Neural progenitor cell (in vitro differentiated cells): ENCODE measurements around the gene PRRC1. TPM values are rescaled to one million over a fixed set of nuclear protein-coding genes. Genes with fewer than 3 reads are reported as not detected.
A peak's percentile ranks its signal among the peaks of the same experiment; 100 is the strongest.

Experiments
- DNase-seq: peaks from one replicate; pipeline ENCODE4 v3.0.0-alpha.2; 2016; ENCODE audit warnings: low spot score
- H2AFZ ChIP-seq: fragments of 200-600 bp; sonication (generic); replicated peaks from 2 replicates; pipeline ENCODE4 v1.6.1; 2016; ENCODE audit warnings: antibody characterized with exemption
- H3F3A ChIP-seq: fragments of 200-600 bp; sonication (generic); 2 replicates; pipeline ENCODE4 v1.6.1; 2016; ENCODE audit warnings: antibody characterized with exemption, low read depth
- H3K27ac ChIP-seq: fragments of 200-600 bp; sonication (generic); 2 replicates; pipeline ENCODE4 v1.5.1; 2016; ENCODE audit warnings: mild to moderate bottlenecking
- H3K27me3 ChIP-seq: fragments of 200-600 bp; sonication (generic); 2 replicates; pipeline ENCODE4 v1.6.1; 2016; ENCODE audit warnings: mild to moderate bottlenecking, moderate library complexity
- H3K36me3 ChIP-seq: fragments of 200-600 bp; sonication (generic); 2 replicates; pipeline ENCODE4 v1.5.1; 2016
- H3K4me1 ChIP-seq: fragments of 200-600 bp; sonication (generic); 2 replicates; pipeline ENCODE4 v1.6.1; 2016; ENCODE audit warnings: mixed run types
- H3K4me2 ChIP-seq: fragments of 200-600 bp; sonication (generic); 2 replicates; pipeline ENCODE4 v1.6.1; 2016
- H3K4me3 ChIP-seq: fragments of 200-600 bp; sonication (generic); 2 replicates; pipeline ENCODE4 v1.5.1; 2016
- H3K79me2 ChIP-seq: fragments of 200-600 bp; sonication (generic); 2 replicates; pipeline ENCODE4 v1.6.1; 2016; ENCODE audit warnings: low read depth
- H3K9ac ChIP-seq: fragments of 200-600 bp; sonication (generic); 2 replicates; pipeline ENCODE4 v1.6.1; 2016
- H3K9me3 ChIP-seq: fragments of 200-600 bp; sonication (generic); 2 replicates; pipeline ENCODE4 v1.5.1; 2016; ENCODE audit warnings: low read depth
- H4K20me1 ChIP-seq: fragments of 200-600 bp; sonication (generic); 2 replicates; pipeline ENCODE4 v1.6.1; 2016; ENCODE audit warnings: low read depth
- H3K27ac Mint-ChIP-seq: 3 replicates; pipeline ENCODE4 v1.8.0; 2021; ENCODE audit warnings: mixed read lengths
- H3K27me3 Mint-ChIP-seq: 2 replicates; pipeline ENCODE4 v1.8.0; 2022; ENCODE audit warnings: low read depth, mild to moderate bottlenecking, inconsistent platforms, moderate library complexity, mixed read lengths; ENCODE audit not compliant: insufficient read depth
- H3K36me3 Mint-ChIP-seq: 3 replicates; pipeline ENCODE4 v1.8.0; 2021; ENCODE audit warnings: mixed read lengths
- H3K4me1 Mint-ChIP-seq: 3 replicates; pipeline ENCODE4 v1.8.0; 2021; ENCODE audit warnings: mixed read lengths
- H3K4me3 Mint-ChIP-seq: 3 replicates; pipeline ENCODE4 v1.8.0; 2021; ENCODE audit warnings: mild to moderate bottlenecking, moderate library complexity, mixed read lengths
- H3K9me3 Mint-ChIP-seq: 3 replicates; pipeline ENCODE4 v1.8.0; 2020; ENCODE audit warnings: mixed read lengths
- CTCF ChIP-seq: fragments of 200-600 bp; sonication (generic); IDR thresholded peaks from 2 replicates; pipeline ENCODE4 v1.5.1; 2017; ENCODE audit warnings: antibody characterized with exemption, mild to moderate bottlenecking
- EZH2 ChIP-seq: fragments of 200-600 bp; sonication (generic); IDR thresholded peaks from 2 replicates; pipeline ENCODE4 v1.6.1; 2017; ENCODE audit warnings: antibody characterized with exemption, mild to moderate bottlenecking, moderate library complexity
- EZH2phosphoT487 ChIP-seq: fragments of 200-600 bp; sonication (generic); IDR thresholded peaks from 2 replicates; pipeline ENCODE4 v1.6.1; 2017; ENCODE audit warnings: antibody characterized with exemption
- total RNA-seq: library from RNA; depleted of rRNA; stranded (reverse); fragments of >200 nt; gene quantifications from 2 replicates; pipeline ENCODE4 v1.2.3, GENCODE V29; 2015; ENCODE audit warnings: low replicate concordance

Gene PRRC1
- total RNA-seq, 1 donor from 2014 or later, result 58.9 TPM

- H3K4me2 ChIP-seq, result no peak overlapping the region
- peaks cover 23% of the 10 kb centered on the region for H4K20me1 ChIP-seq
- peaks cover 11% of the 10 kb centered on the region for H3K4me1 ChIP-seq
- peaks cover 23% of the 10 kb centered on the region for H3K79me2 ChIP-seq
- DNase-seq, result no peak
- H3K9ac ChIP-seq, result no peak overlapping the region
- H3K4me1 Mint-ChIP-seq, result peaks cover 19% of the 10 kb centered on the region
- no peak overlapping the region for H3K27ac ChIP-seq
- H3F3A ChIP-seq, result peaks cover 6% of the 10 kb centered on the region
- TF ChIP-seq EZH2phosphoT487 (no peak), CTCF (no peak), EZH2 (no peak)
- H3K4me3 ChIP-seq, result no peak overlapping the region
- H3K9me3 Mint-ChIP-seq, result no peaks in the 10 kb centered on the region
- H3K36me3 Mint-ChIP-seq, result peaks cover 3% of the 10 kb centered on the region
- H3K36me3 ChIP-seq, result no peaks in the 10 kb centered on the region
- no peak overlapping the region for H3K4me3 Mint-ChIP-seq
- no peaks in the 10 kb centered on the region for H3K27me3 ChIP-seq
- H3K27me3 Mint-ChIP-seq, result peaks cover 2% of the 10 kb centered on the region
- H2AFZ ChIP-seq, result no peak overlapping the region
- H3K27ac Mint-ChIP-seq, result no peak overlapping the region
- H3K9me3 ChIP-seq, result no peaks in the 10 kb centered on the region
These were observed 2.6 kb upstream of the PRRC1 start for GRCh38 chr5:127514816-127515215.

GRCh38 chr5:127515693-127516440 is 1.6 kb upstream of the PRRC1 start:
- TF ChIP-seq CTCF (no peak), EZH2 (no peak), EZH2phosphoT487 (no peak)
- Histone ChIP-seq H2AFZ (no peak overlapping the region), H3K9me3 (no peaks in the 10 kb centered on the region), H3K27me3 (no peaks in the 10 kb centered on the region), H3K9ac (no peak overlapping the region), H3K36me3 (no peaks in the 10 kb centered on the region), H4K20me1 (peaks cover 33% of the 10 kb centered on the region), H3K79me2 (peaks cover 33% of the 10 kb centered on the region), H3K4me1 (peaks cover 16% of the 10 kb centered on the region), H3K27ac (no peak overlapping the region), H3F3A (peaks cover 6% of the 10 kb centered on the region), H3K4me3 (no peak overlapping the region), H3K4me2 (no peak overlapping the region)
- Mint-ChIP-seq H3K4me3 (no peak overlapping the region), H3K36me3 (peaks cover 12% of the 10 kb centered on the region), H3K27ac (no peak overlapping the region), H3K4me1 (peaks cover 20% of the 10 kb centered on the region), H3K9me3 (peaks cover 4% of the 10 kb centered on the region), H3K27me3 (peaks cover 2% of the 10 kb centered on the region)
- no peak for DNase-seq

DNA sequence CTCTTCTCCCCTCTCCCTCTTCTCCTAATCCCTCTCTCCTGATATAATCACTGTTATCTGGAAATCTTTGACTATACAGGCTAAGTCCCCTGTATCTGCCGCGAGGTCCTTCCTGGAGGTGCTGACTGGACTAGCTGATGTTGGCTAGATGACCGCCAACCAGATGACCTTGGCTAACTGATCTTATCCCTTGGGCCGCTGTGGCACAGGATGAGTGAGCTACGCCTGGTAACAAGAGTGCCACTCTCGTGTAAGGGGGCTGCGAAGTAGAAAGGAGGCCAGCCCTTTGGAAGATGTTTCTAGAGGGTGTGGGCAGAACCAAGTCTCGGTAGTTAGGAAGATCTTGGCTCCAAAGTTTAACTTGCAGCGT is 345 bp upstream of the PRRC1 start:
- Mint-ChIP-seq H3K9me3 (peaks cover 10% of the 10 kb centered on the region), H3K4me3 (peak overlapping the region; percentile 91), H3K36me3 (peaks cover 22% of the 10 kb centered on the region), H3K4me1 (peaks cover 23% of the 10 kb centered on the region), H3K27ac (peak overlapping the region; percentile 75), H3K27me3 (peaks cover 2% of the 10 kb centered on the region)
- TF ChIP-seq CTCF (no peak), EZH2 (no peak)
- peaks cover 6% of the 10 kb centered on the region for H3F3A ChIP-seq
- no peak overlapping the region for H3K27ac ChIP-seq
- no peak for DNase-seq
- H4K20me1 ChIP-seq, result peaks cover 44% of the 10 kb centered on the region
- no peaks in the 10 kb centered on the region for H3K27me3 ChIP-seq
- no peaks in the 10 kb centered on the region for H3K9me3 ChIP-seq
- H3K4me3 ChIP-seq, result peak overlapping the region; percentile 86
- no peaks in the 10 kb centered on the region for H3K36me3 ChIP-seq
- peak overlapping the region; percentile 87 for H2AFZ ChIP-seq
- peaks cover 46% of the 10 kb centered on the region for H3K79me2 ChIP-seq
- peaks cover 16% of the 10 kb centered on the region for H3K4me1 ChIP-seq
- H3K4me2 ChIP-seq, result peak overlapping the region; percentile 92
- H3K9ac ChIP-seq, result no peak overlapping the region
